Stimulated activated CD8-positive, alpha-beta memory T cell treated with anti-CD3 and anti-CD28 coated beads, Interleukin-2, amount 100 ng/mL, for 48 hours (primary cell): ENCODE measurements around the gene SPR.

Source experiments
- DNase-seq, 2 donors: peaks; one replicate each; pipeline ENCODE4 v3.0.0-alpha.2; 2020; ENCODE audit warnings: low read depth in 2 of 2

SPR gene

DNA sequence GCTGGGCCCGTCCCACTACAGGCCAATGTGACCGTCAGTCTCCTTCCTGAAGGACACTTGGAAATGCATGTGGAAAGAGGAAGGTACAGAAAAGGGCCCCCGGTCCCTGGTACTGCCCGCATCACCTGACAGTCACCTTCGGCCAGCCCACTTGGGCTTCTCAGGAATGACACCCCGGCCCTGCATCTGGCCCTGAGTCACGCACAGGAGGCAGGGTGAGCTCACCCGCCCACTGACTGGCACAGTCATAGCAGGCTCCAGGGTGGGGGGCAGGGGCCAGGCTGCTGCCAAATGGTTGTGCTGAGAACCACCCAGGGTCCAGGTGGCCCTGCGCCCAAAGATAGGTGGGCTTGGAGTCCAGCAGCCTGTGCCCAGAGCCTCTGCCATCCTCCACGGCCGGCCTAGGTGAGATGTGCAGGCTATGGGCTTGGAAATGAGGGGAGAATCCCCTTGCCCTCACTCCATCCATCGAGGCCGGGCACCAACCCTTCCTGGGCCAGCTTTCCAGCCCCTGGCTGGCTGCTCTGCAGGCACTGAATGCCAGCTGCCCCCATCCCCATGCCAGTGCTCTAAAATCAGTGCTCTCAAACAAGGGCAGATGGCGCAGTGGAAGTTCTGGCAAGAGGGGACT lies 44.2 kb downstream of the SPR start:
- peak in 1 of 2 donors; percentile 42 for DNase-seq

DNA sequence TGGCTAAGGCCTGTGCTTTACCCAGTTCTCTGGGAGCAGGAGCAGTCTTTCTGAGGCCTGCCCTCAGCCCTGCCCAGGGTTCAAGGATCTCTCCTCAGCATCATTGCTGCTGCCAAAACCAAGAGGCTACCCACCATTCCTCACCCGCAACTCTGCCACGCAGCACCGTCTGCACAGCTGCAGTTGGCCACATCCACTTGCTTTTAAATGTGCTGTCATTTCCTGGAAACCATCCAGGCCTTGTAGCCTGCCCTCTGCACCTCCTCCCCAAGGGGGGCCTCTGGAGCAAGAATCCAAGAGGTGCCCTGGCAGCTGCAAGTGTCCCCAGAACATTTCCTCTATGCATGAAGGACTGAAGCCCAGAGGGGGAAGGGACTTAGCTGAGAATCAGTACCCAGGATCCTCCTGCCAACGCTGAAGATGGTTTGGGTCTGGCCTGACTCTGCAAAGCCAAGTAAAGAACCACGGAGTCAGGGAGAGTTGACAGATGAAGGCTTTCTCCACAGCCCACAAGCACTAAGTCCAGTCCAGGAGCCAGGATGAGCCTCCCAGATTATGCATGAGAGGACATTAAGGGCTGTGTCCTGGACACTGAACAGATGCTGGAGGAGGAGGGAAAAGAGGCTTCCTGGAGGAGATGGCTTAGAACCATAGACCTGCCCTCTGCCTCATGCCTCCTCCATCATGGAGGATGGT lies 45.0 kb downstream of the SPR start:
- no peak for DNase-seq

DNA sequence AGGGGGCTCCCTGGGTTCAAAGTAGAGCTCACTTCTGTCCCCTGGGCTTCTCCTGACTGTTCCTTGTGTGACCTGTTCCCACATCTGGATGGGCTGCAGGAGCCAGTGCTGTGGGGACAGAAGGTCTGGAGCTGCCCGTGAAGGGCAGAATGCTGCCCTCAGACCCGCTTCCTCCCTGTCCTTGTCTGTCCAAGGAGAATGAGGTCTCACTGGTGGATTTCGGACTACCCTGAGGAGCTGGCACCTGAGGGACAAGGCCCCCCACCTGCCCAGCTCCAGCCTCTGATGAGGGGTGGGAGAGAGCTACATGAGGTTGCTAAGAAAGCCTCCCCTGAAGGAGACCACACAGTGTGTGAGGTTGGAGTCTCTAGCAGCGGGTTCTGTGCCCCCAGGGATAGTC lies 45.6 kb downstream of the SPR start:
- no peak for DNase-seq

DNA sequence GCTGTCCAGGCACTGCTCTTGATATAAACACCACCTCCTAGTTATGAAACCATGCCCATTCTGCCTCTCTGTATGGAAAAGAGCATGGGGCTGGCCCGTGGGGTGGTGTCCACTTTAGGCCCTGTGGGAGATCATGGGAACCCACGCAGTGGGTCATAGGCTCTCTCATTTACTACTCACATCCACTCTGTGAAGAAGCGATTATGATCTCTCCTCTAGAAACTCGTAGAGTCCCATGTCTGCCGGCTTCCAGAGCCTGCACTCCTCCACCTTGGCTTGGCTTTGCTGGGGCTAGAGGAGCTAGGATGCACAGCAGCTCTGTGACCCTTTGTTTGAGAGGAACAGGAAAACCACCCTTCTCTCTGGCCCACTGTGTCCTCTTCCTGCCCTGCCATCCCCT lies 46.0 kb downstream of the SPR start:
- DNase-seq: no peak

DNA sequence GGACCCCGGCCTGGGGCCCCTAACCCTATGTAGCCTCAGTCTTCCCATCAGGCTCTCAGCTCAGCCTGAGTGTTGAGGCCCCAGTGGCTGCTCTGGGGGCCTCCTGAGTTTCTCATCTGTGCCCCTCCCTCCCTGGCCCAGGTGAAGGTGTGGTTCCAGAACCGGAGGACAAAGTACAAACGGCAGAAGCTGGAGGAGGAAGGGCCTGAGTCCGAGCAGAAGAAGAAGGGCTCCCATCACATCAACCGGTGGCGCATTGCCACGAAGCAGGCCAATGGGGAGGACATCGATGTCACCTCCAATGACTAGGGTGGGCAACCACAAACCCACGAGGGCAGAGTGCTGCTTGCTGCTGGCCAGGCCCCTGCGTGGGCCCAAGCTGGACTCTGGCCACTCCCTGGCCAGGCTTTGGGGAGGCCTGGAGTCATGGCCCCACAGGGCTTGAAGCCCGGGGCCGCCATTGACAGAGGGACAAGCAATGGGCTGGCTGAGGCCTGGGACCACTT lies 46.5 kb downstream of the SPR start:
- DNase-seq: no peak

DNA sequence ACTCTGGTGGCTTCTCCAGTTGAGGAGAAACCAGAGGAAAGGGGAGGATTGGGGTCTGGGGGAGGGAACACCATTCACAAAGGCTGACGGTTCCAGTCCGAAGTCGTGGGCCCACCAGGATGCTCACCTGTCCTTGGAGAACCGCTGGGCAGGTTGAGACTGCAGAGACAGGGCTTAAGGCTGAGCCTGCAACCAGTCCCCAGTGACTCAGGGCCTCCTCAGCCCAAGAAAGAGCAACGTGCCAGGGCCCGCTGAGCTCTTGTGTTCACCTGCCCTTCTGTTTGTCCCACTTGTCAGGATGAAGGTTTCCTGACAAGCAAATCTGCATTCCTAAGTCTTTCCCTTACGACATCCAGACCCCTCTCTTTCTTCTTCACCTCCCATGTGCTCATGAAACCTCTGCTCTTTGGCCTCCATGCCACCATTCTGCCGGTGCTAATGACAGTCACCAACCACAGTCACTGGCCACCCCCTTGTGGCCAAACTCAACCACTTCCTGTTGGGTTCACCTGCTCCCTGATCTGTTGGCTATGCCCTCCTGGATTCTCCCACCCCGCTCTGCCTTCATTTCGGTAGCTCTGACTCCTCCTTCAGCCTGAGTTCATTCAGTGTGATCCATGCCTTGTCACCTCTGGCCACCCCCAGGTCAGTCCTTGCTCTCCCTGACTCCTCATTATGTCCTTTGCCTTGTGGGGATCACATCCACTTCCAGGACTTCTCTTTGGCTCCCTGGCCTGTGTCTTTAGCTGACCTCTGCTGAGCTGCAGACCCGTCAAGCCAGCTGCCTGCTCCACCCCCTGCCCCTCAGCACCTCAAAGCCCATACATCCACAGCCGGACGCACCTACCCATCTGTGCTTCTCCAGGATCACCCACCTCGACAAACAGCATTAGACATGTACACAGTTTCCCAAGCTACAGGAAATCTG lies 47.7 kb downstream of the SPR start:
- no peak for DNase-seq

DNA sequence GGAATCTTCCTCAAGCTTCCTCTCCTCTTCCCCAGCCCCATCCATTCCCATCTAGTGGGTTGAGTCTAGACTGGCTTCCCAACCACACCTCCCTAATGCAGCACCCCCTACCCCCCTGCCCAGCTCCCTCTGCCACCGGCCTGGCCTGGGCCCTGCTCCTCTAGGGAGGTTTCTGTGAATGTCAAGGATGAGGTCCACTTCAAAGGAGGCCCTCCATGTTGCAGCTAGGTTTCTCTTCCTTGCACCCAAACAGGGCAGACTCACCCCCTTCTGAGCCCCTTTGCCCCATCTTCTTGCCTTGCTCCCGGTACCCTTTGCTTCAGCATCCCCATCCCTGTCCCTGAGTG lies 48.4 kb downstream of the SPR start:
- no peak for DNase-seq

DNA sequence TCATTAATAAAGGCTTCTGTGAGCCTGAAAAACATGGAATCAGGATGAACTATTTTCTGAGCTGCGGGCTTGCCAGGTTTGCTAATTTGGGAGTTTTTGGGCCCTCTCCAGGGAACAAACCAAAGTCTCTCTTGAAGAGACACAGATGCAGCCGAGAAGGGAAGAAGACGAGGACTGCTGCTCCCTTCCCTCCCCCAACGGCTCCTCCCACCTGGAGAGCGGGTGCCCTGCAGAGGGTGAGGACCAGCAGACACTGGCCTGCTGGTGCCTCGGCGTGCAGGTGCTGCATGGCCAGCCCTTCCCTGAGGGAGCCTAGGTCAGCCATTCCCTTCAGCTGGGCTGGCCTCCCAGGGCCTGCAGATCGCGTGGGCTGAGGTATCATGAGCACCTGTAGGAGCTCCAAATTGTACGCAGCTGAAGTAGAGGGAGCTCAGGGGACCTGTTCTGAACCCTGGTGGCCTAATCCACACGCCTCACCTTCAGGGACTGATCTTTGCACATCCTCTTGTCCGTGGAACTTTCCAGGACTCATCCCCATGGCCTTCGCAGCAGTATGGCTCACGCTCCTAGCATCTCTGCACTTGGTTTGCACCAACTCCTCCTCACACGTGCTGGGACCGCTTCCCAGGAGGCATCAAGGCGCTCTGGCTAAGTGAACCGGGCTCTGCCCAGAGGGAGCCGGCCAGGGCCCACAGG lies 49.6 kb downstream of the SPR start:
- DNase-seq: no peak

DNA sequence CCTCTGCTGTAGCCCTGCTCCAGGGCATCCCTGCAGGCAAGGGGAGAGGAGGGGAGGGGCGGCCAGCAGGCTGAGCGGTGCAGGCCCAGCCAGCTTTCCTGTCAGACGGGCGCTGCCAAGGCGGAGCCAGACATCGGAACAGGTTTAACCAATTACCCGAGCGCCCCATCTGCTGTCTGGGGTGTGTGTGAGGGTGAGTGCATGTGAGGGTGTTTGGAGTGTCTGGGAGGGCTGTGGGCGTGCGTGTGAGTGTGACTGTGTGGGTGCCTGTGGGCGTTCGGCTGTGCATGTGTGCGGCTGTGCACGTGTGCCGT lies 50.1 kb downstream of the SPR start:
- DNase-seq: no peak

DNA sequence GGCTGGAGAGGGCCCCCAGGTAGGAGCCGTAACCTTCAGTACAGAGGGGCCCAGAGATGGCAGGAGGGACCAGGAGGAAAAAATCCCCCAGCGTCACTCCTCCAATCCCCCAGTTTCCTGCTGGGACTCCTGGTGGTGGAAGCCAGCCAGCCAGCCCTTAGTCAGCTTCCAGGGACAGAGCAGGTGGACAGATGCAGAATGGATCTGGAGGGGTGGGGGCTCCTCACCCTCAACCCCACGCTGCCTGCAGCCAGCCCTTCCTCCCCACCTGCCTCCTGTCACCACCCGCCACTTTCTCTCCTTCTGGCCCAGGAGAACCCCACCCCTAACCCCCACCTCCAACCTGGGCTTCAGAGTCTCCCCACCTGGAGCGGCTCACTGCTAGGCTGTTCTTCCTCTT lies 51.2 kb downstream of the SPR start:
- DNase-seq: no peak

DNA sequence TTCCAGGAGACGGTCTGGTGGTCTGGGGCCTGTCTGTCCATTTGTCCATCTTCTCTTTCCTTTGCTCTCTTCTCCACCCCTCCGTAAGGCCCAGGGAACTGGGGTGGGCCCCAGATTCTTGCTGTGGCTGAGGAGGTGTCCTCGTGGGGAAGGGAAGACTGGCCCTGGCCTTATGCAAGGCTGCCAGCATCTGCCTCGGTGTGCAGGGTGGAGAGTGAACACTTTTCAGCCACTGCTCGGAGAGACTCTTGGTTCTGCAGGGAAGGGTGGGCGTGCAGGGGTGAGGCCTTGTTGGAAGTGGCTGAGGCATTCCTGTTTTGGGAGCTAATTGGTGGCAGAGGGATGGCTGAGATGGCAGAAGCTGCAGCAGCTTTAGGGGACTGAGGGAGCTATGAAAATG lies 53.2 kb downstream of the SPR start:
- no peak for DNase-seq

DNA sequence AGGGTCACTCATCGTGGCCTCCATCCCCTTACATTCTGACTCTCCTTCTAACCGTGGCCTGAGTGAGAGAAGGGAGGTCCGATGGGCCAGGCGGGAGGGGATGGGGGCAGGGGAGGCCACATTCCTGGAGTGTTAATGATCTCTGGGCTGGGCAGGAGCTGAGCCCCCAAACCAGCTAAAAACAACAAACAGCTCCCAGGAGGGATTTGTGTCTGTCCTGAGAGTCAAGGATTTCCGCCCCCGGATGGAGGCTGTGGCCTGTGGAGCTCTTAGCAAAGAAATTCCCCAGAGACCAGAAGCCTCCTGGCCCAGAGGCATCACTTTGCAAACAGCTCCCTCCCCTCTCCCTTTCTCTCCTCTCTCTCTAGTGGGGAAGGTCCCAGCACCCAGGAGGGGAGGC lies 53.6 kb downstream of the SPR start:
- no peak for DNase-seq
